Measurements from ENCODE around the gene SMIM1. TPM values are rescaled to one million over a fixed set of nuclear protein-coding genes. Genes with fewer than 3 reads are reported as not detected.

SMIM1 gene
- total RNA-seq, 1 donor from 2014 or later, result 15.1 TPM

GRCh38 chr1:3770047-3770765 lies 2.3 kb upstream of the SMIM1 start:
- no peak overlapping the region for H3K27ac Mint-ChIP-seq
- peaks cover 11% of the 10 kb centered on the region for H3K27me3 Mint-ChIP-seq
- H3K36me3 Mint-ChIP-seq, result no peaks in the 10 kb centered on the region
- H3K4me1 Mint-ChIP-seq (ENCODE audit: unreplicated experiment), result peaks cover 2% of the 10 kb centered on the region
- TF ChIP-seq CTCF (conservative IDR thresholded peaks at IDR 0.05), result no peak
- DNase-seq (ENCODE audit: extremely low spot score, unreplicated experiment), result no peak
- H3K9me3 Mint-ChIP-seq, result no peaks in the 10 kb centered on the region
- H3K4me3 Mint-ChIP-seq, result peak overlapping the region; percentile 70

DNA sequence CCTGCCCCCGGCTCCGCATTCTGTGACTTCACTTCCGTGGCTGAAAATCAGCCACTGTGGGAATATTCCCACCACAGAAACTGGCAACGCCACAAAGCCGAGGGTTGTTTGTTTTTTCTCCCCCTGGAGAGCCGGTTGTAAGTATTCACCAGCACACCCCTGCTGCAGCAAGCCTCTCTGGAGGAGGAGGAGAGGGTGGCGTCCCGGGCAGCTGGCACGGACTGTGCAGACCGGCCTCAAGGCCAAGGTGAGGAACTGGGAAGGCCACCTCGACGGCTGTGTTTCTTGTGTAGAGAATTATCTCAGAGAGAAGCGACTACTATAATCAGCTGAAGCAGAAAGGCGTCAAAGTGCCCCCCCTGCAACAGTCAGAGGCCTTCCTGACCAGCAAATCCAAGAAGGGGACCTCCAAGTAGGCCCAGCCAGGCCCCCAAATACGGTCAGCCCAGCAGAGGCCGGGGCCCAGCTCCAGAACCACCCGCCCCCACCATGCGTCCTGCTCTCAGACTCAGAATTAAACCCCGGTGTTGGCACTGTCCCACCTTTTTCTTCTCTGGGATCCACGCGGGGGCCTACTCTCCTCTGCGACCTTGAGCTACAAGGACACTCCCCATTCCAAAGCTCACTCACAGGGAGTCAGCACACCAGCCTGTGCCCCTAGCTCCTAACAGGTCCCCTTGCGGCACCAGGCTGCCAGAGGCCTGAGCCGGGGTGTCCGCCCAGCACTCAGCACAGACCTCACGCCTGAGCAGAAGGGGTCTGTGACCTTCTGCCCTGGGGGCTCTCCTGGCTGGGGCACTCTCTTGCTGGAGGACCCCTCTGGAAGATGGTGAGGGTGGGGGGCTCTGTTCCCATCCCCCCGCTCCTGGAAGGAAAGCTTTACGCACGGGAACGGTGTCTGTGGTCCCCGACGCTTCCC lies 1.2 kb upstream of the SMIM1 start:
- H3K36me3 Mint-ChIP-seq, result no peaks in the 10 kb centered on the region
- no peak for DNase-seq (ENCODE audit: extremely low spot score, unreplicated experiment)
- peaks cover 4% of the 10 kb centered on the region for H3K27me3 Mint-ChIP-seq
- H3K4me1 Mint-ChIP-seq (ENCODE audit: unreplicated experiment), result peaks cover 8% of the 10 kb centered on the region
- H3K27ac Mint-ChIP-seq, result no peak overlapping the region
- no peak for TF ChIP-seq CTCF (conservative IDR thresholded peaks at IDR 0.05)
- H3K9me3 Mint-ChIP-seq, result no peaks in the 10 kb centered on the region
- H3K4me3 Mint-ChIP-seq, result peak overlapping the region; percentile 70

- Mint-ChIP-seq H3K36me3 (no peaks in the 10 kb centered on the region), H3K4me1 (ENCODE audit: unreplicated experiment) (peaks cover 8% of the 10 kb centered on the region), H3K9me3 (no peaks in the 10 kb centered on the region), H3K27me3 (peaks cover 3% of the 10 kb centered on the region), H3K4me3 (peak overlapping the region; percentile 60), H3K27ac (no peak overlapping the region)
- DNase-seq (ENCODE audit: extremely low spot score, unreplicated experiment), result peak; percentile 92
- TF ChIP-seq CTCF (conservative IDR thresholded peaks at IDR 0.05), result no peak
Measured at GRCh38 chr1:3772027-3772714, 378 bp upstream of the SMIM1 start.

GRCh38 chr1:3773572-3774275 lies 1.2 kb downstream of the SMIM1 start:
- no peak for TF ChIP-seq CTCF (conservative IDR thresholded peaks at IDR 0.05)
- no peaks in the 10 kb centered on the region for H3K27me3 Mint-ChIP-seq
- H3K27ac Mint-ChIP-seq, result no peak overlapping the region
- no peak for DNase-seq (ENCODE audit: extremely low spot score, unreplicated experiment)
- peaks cover 8% of the 10 kb centered on the region for H3K4me1 Mint-ChIP-seq (ENCODE audit: unreplicated experiment)
- H3K9me3 Mint-ChIP-seq, result no peaks in the 10 kb centered on the region
- H3K36me3 Mint-ChIP-seq, result no peaks in the 10 kb centered on the region
- H3K4me3 Mint-ChIP-seq, result peak overlapping the region; percentile 54

- no peak for TF ChIP-seq CTCF (conservative IDR thresholded peaks at IDR 0.05)
- Mint-ChIP-seq H3K27me3 (no peaks in the 10 kb centered on the region), H3K4me3 (no peak overlapping the region), H3K4me1 (ENCODE audit: unreplicated experiment) (peaks cover 8% of the 10 kb centered on the region), H3K9me3 (no peaks in the 10 kb centered on the region), H3K27ac (no peak overlapping the region), H3K36me3 (no peaks in the 10 kb centered on the region)
- no peak for DNase-seq (ENCODE audit: extremely low spot score, unreplicated experiment)
Measured at GRCh38 chr1:3774276-3774945, 1.9 kb downstream of the SMIM1 start.

Data from type B pancreatic cell (in vitro differentiated cells).